Peyer's patch (tissue), 4 donors: ENCODE results near the gene VSIR.

ENCODE experiments used
- POLR2A ChIP-seq, 2 donors: fragments of 450-650 bp; IDR thresholded peaks; one replicate each; pipeline ENCODE4 v1.5.1; 2017; ENCODE audit warnings: antibody characterized with exemption in 2 of 2, mild to moderate bottlenecking in 2 of 2, moderate library complexity in 2 of 2
- TF ChIP-seq, protein P1 (sequence below), 6 experiments: fragments of 450-650 bp in 4 of 6; fragments of 200-600 bp in 2 of 6; sonication (generic) in 1 of 6; IDR thresholded peaks; one replicate each; pipeline ENCODE4 v1.5.1; 2017 to 2019; ENCODE audit warnings: antibody characterized with exemption in 6 of 6, mild to moderate bottlenecking in 3 of 6, moderate library complexity in 1 of 6

DNA sequence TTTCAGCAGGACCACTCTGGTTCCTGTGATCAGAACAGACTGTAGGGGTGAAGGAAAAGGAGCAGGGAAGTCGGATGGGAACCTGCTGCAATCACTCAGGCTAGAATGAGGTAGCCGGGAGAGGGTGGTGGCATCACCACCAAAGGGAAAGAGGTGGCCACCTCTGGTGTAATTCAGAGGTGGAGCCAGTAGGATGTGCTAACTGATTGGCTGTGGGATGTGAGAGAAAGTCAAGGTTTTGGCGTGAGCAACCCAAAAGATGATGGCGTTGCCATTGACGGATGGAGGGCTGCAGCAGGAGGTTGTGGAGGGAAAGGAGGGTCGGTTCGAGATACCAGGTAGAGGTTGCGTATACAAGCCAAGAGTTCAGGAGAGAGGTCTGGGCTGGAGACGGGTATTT lies 7.4 kb upstream of the VSIR start:
- TF ChIP-seq, protein P1, sequence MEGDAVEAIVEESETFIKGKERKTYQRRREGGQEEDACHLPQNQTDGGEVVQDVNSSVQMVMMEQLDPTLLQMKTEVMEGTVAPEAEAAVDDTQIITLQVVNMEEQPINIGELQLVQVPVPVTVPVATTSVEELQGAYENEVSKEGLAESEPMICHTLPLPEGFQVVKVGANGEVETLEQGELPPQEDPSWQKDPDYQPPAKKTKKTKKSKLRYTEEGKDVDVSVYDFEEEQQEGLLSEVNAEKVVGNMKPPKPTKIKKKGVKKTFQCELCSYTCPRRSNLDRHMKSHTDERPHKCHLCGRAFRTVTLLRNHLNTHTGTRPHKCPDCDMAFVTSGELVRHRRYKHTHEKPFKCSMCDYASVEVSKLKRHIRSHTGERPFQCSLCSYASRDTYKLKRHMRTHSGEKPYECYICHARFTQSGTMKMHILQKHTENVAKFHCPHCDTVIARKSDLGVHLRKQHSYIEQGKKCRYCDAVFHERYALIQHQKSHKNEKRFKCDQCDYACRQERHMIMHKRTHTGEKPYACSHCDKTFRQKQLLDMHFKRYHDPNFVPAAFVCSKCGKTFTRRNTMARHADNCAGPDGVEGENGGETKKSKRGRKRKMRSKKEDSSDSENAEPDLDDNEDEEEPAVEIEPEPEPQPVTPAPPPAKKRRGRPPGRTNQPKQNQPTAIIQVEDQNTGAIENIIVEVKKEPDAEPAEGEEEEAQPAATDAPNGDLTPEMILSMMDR (IDR thresholded peaks at IDR 0.05): no peak
- TF ChIP-seq POLR2A (IDR thresholded peaks at IDR 0.05): no peak
